AG10803 (cell line): Measurements from ENCODE around the gene TMEM225B.

ENCODE experiments used
- DNase-seq: peaks from one replicate; pipeline ENCODE4 v3.0.0; 2010; ENCODE audit warnings: low read depth
- H3K4me3 ChIP-seq: 2 replicates; pipeline ENCODE4 v1.5.1; 2011; ENCODE audit warnings: mild to moderate bottlenecking, low read length, control low read depth
- TF ChIP-seq, protein P1 (sequence below): conservative IDR thresholded peaks from 2 replicates; pipeline ENCODE4 v1.5.1; 2011; ENCODE audit warnings: mild to moderate bottlenecking, low read length, control low read depth, inconsistent platforms

The TMEM225B gene

DNA sequence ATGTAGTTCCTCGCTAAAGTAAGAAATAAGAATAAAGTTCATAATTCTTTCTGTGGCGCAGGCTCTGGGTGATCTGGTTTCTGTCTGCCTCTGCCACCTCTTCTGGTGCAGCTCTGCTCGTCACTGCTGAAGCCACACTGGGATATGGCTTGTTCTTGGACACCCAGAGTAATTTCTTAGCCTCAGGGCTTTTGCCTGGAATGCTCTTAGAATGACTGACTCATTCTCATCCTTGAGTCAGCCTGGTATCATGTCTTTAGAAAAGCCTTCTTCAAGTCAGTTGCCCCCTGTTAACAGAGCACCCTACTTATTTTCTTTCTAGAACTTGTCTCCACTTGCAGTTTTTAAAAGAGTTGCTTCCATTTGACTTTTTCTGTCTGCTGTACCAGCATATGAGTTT, 20.7 kb downstream of the TMEM225B start:
- peak; percentile 55 for DNase-seq
- TF ChIP-seq, protein P1, sequence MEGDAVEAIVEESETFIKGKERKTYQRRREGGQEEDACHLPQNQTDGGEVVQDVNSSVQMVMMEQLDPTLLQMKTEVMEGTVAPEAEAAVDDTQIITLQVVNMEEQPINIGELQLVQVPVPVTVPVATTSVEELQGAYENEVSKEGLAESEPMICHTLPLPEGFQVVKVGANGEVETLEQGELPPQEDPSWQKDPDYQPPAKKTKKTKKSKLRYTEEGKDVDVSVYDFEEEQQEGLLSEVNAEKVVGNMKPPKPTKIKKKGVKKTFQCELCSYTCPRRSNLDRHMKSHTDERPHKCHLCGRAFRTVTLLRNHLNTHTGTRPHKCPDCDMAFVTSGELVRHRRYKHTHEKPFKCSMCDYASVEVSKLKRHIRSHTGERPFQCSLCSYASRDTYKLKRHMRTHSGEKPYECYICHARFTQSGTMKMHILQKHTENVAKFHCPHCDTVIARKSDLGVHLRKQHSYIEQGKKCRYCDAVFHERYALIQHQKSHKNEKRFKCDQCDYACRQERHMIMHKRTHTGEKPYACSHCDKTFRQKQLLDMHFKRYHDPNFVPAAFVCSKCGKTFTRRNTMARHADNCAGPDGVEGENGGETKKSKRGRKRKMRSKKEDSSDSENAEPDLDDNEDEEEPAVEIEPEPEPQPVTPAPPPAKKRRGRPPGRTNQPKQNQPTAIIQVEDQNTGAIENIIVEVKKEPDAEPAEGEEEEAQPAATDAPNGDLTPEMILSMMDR: no peak
- no peak overlapping the region for H3K4me3 ChIP-seq

DNA sequence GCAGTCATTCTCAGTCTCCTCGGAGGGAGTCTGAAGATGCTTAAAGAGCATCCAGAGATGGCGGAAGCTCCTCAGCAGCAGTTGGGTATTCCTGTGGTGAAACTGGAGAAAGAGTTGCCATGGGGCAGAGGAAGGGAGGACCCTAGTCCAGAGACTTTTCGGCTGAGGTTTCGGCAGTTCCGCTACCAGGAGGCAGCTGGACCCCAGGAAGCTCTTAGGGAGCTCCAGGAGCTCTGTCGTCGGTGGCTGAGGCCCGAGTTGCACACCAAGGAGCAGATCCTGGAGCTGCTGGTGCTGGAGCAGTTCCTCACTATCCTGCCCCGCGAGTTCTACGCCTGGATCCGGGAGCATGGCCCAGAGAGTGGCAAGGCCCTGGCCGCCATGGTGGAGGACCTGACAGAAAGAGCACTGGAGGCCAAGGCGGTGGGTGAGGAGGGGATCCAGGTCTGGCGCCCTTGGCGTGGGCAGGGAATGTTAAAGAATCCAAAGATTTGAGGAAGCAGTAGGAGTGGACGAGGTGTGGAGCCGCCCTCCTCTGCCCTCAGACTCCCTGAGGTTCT, 21.6 kb downstream of the TMEM225B start:
- no peak for DNase-seq
- TF ChIP-seq, protein P1: no peak
- no peak overlapping the region for H3K4me3 ChIP-seq

DNA sequence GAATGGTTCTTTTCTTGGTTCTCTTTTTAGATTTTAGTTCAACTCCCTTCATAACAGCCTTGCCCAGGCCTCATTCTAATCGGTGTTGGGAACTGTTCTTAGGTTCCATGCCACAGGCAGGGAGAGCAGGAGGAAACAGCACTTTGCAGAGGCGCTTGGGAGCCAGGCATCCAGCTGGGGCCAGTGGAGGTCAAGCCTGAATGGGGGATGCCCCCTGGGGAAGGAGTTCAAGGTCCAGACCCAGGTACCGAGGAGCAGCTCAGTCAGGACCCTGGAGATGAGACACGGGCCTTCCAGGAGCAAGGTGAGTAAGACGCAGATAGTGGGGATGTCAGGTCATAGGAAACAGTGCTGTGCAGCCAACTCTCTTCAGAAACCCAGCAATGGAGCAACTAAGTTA, 23.2 kb downstream of the TMEM225B start:
- no peak for DNase-seq
- TF ChIP-seq, protein P1: no peak
- H3K4me3 ChIP-seq: no peak overlapping the region

DNA sequence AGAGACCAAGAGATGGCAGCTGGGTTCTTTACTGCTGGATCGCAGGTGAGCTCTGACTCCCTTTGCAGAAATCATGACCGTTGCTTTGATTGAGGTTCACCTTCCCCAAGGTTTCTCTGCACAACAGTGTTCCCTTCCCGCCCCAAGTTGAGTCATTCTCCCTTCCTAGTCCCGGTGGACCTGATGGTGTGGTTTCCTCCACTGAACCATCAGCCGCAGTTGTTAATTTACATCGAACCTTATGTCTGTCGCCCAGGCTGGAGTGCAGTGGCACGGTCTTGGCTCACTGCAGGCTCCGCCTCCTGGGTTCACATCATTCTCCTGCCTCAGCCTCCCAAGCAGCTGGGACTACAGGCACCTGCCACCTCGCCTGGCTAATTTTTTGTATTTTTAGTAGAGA, 24.5 kb downstream of the TMEM225B start:
- TF ChIP-seq, protein P1: no peak
- DNase-seq: no peak

DNA sequence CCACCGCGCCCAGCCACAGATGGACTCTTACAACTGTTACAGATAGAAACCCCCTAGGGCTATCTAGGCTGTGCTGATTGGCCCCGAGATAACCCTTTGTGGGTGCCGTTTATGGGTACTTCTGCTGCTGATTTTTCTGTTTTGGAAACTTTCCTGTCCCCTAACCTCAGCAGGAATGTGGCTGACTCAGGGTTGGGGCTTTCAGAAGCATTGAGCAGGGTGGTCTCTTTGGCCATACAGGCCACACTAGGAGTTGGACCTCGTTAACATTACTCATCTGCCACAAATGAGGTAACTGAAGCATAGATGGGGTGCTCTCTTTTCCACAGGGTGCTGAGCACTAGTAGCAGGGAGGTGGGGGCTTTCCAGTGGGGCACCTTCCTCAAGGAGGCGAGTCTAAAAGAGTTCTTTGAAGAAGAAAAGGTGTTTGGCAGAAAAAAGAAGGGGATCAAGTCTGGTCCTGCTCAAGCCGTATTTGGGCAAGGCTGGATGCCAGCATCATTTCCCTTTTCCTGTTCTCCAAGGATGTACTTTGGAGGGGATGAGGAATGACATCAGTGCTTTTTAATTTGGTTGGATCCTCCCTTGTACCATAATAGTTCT, 25.1 kb downstream of the TMEM225B start:
- TF ChIP-seq, protein P1: no peak
- H3K4me3 ChIP-seq: no peak overlapping the region
- DNase-seq: no peak

More for the DNA sequence above, 24.5 kb downstream of the TMEM225B start:
- no peak overlapping the region for H3K4me3 ChIP-seq

DNA sequence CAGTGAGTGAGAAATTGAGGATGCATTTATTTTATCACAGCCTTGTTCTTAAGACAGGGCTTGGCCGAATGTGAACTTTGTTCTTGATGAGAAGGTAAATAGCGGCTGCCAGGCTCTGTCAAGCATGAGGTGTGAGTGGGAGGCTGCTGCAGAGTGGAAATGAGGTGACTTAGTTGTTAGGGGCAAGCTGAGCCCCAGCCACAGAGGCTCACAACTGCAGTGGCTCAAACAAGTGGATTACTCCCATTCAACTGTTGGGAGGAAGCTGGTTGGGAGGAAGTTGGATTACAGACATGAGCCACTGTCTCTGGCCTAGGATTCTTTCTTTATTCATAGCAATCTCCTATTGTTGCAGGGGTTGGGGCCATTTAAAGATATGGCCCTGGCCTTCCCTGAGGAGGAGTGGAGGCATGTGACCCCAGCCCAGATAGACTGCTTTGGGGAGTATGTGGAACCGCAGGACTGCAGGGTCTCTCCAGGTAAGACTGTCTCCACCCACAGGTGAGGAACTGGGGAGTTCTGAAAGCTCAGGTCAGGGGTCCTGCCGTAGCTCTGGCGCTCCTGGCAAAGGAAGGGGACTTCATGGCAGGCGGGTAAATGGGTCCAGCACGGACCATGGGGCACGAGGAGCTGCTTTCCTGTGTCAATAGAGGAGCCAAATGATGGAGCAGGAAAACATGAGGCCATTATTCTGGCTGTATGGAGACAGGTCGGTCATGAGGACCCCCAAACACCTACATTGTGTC, 25.8 kb downstream of the TMEM225B start:
- no peak for DNase-seq
- TF ChIP-seq, protein P1: no peak
- H3K4me3 ChIP-seq: no peak overlapping the region

DNA sequence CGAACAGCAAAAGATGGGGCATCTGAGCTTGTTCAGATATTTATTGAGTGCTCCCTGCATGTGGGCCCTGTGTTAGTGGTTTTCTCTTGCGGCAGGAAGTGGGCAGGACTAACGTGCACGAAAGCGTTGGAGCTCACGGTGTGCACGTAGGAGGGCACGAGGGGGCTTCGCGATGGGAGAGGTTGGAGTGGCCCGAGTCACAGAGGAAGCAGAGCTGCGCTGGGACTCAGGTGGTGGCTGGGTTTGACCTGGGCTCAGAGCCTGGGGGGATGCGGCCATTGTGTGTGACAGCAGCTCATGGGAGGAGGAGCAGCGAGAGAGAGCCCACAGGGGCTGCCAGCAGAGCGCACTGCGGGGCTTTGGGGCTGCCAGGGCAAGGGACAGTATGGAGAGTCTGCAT, 26.4 kb downstream of the TMEM225B start:
- TF ChIP-seq, protein P1: no peak
- no peak overlapping the region for H3K4me3 ChIP-seq
- no peak for DNase-seq
